Measurements from ENCODE around the gene PLAU. TPM values are rescaled to one million over a fixed set of nuclear protein-coding genes. Genes with fewer than 3 reads are reported as not detected.
"Not testable (repeated sequence)": the region's sequence is repeated elsewhere in the genome, so short reads cannot be mapped to it uniquely, and the experiment has no call there.

PLAU gene
- total RNA-seq, 1 donor from 2014 or later, result 19.5 TPM

GRCh38 chr10:73894245-73894971 is 16.5 kb upstream of the PLAU start:
- H3K36me3 Mint-ChIP-seq (ENCODE audit: low read depth, unreplicated experiment), result no peaks in the 10 kb centered on the region
- H3K4me3 Mint-ChIP-seq (ENCODE audit: unreplicated experiment), result no peak overlapping the region
- H3K27ac Mint-ChIP-seq (ENCODE audit: unreplicated experiment), result no peak overlapping the region
- H3K4me1 Mint-ChIP-seq (ENCODE audit: unreplicated experiment), result no peaks in the 10 kb centered on the region
- TF ChIP-seq CTCF (IDR thresholded peaks at IDR 0.05; ENCODE audit: unreplicated experiment), result no peak
- DNase-seq (ENCODE audit: low spot score), result no peak
- H3K9me3 Mint-ChIP-seq (ENCODE audit: unreplicated experiment), result no peaks in the 10 kb centered on the region
- H3K27me3 Mint-ChIP-seq (ENCODE audit: unreplicated experiment), result no peaks in the 10 kb centered on the region

- not testable (repeated sequence) for H3K27me3 Mint-ChIP-seq (ENCODE audit: unreplicated experiment); DNase-seq (ENCODE audit: low spot score); H3K4me1 Mint-ChIP-seq (ENCODE audit: unreplicated experiment); H3K4me3 Mint-ChIP-seq (ENCODE audit: unreplicated experiment); H3K27ac Mint-ChIP-seq (ENCODE audit: unreplicated experiment); H3K9me3 Mint-ChIP-seq (ENCODE audit: unreplicated experiment); H3K36me3 Mint-ChIP-seq (ENCODE audit: low read depth, unreplicated experiment)
These were observed 15.6 kb upstream of the PLAU start for GRCh38 chr10:73895381-73895780.

- H3K4me3 Mint-ChIP-seq (ENCODE audit: unreplicated experiment), result no peak overlapping the region
- H3K36me3 Mint-ChIP-seq (ENCODE audit: low read depth, unreplicated experiment), result no peaks in the 10 kb centered on the region
- TF ChIP-seq CTCF (IDR thresholded peaks at IDR 0.05; ENCODE audit: unreplicated experiment), result no peak
- H3K4me1 Mint-ChIP-seq (ENCODE audit: unreplicated experiment), result no peaks in the 10 kb centered on the region
- no peak overlapping the region for H3K27ac Mint-ChIP-seq (ENCODE audit: unreplicated experiment)
- peaks cover 4% of the 10 kb centered on the region for H3K27me3 Mint-ChIP-seq (ENCODE audit: unreplicated experiment)
- H3K9me3 Mint-ChIP-seq (ENCODE audit: unreplicated experiment), result no peaks in the 10 kb centered on the region
- no peak for DNase-seq (ENCODE audit: low spot score)
These were observed 13.2 kb upstream of the PLAU start for GRCh38 chr10:73897693-73898092.

GRCh38 chr10:73898730-73899410 is 12.1 kb upstream of the PLAU start:
- H3K27ac Mint-ChIP-seq (ENCODE audit: unreplicated experiment), result no peak overlapping the region
- no peaks in the 10 kb centered on the region for H3K36me3 Mint-ChIP-seq (ENCODE audit: low read depth, unreplicated experiment)
- no peaks in the 10 kb centered on the region for H3K4me1 Mint-ChIP-seq (ENCODE audit: unreplicated experiment)
- TF ChIP-seq CTCF (IDR thresholded peaks at IDR 0.05; ENCODE audit: unreplicated experiment), result no peak
- no peaks in the 10 kb centered on the region for H3K9me3 Mint-ChIP-seq (ENCODE audit: unreplicated experiment)
- no peak for DNase-seq (ENCODE audit: low spot score)
- H3K27me3 Mint-ChIP-seq (ENCODE audit: unreplicated experiment), result peaks cover 4% of the 10 kb centered on the region
- H3K4me3 Mint-ChIP-seq (ENCODE audit: unreplicated experiment), result no peak overlapping the region

GRCh38 chr10:73899423-73899822 is 11.5 kb upstream of the PLAU start:
- Mint-ChIP-seq H3K27ac (ENCODE audit: unreplicated experiment) (no peak overlapping the region), H3K4me3 (ENCODE audit: unreplicated experiment) (no peak overlapping the region)

More at GRCh38 chr10:73899423-73899822, 11.5 kb upstream of the PLAU start:
- Mint-ChIP-seq H3K27me3 (ENCODE audit: unreplicated experiment) (peaks cover 4% of the 10 kb centered on the region), H3K9me3 (ENCODE audit: unreplicated experiment) (no peaks in the 10 kb centered on the region), H3K36me3 (ENCODE audit: low read depth, unreplicated experiment) (no peaks in the 10 kb centered on the region), H3K4me1 (ENCODE audit: unreplicated experiment) (no peaks in the 10 kb centered on the region)
- TF ChIP-seq CTCF (IDR thresholded peaks at IDR 0.05; ENCODE audit: unreplicated experiment), result no peak
- DNase-seq (ENCODE audit: low spot score), result no peak

Measured in endothelial cell (in vitro differentiated cells).